GM10248 (cell line): Measurements from ENCODE around the gene SGCA.
A peak's percentile ranks its signal among the peaks of the same experiment; 100 is the strongest.

Experiments
- CTCF ChIA-PET: fragments of 300-600 bp; sonication (Branson Sonifier 250); formaldehyde crosslinking; extraction: SDS; loops from one replicate; lab custom pipeline; 2021; ENCODE audit warnings: antibody characterized with exemption; lab: Yijun Ruan, JAX
- POLR2A ChIA-PET: fragments of 350-650 bp; sonication (Branson Sonifier 250); formaldehyde crosslinking; extraction: SDS; loops from one replicate; lab custom pipeline; 2020; ENCODE audit warnings: antibody characterized with exemption; lab: Yijun Ruan, JAX
- DNase-seq: peaks from one replicate; pipeline ENCODE4 v3.0.0; 2012; ENCODE audit errors: extremely low spot score
- CTCF ChIP-seq: IDR thresholded peaks from 2 replicates; pipeline ENCODE4 v1.5.1; 2012; ENCODE audit warnings: mild to moderate bottlenecking, low read depth; ENCODE audit errors: extremely low read depth, missing control alignments, control extremely low read depth

SGCA gene

DNA sequence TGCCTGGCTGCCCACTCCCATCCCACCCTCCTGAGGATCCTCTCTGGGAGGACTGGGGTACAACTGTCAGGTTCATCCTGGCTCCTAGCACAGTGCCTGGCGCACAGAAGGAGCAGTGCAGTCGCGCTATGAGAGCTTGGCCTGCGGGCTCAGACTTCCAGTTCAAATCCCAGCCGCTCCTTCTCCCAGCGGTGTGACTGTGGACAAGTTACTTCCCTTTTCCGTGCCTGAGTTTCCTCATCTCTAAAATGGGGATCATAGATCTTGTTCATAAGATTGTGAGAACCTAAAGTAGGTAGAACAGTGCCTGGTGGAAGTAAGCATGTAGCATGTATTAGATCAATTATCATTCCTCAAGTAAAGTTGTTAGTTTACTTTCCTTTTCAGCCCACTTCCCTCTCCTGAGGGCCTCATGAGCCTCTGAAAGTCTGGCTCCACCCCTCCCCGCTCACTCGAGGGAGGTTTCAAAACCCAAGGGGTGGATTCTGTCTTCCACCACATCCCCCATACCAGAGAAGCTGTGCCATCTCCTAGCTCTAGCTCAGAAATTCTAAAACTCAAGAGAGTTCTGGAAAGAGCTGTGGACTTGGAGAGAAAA is 55.6 kb downstream of the SGCA start:
- TF ChIP-seq CTCF, result no peak
- ChIA-PET POLR2A (no interaction called here), CTCF (interaction anchor here (1.0 to 15.2 kb wide), 4 partner anchors 8 to 49 kb away, joined by 3 to 196 read pairs (median 8); partner anchors contain the start of gene COL1A1)
- DNase-seq, result peak; percentile 35

DNA sequence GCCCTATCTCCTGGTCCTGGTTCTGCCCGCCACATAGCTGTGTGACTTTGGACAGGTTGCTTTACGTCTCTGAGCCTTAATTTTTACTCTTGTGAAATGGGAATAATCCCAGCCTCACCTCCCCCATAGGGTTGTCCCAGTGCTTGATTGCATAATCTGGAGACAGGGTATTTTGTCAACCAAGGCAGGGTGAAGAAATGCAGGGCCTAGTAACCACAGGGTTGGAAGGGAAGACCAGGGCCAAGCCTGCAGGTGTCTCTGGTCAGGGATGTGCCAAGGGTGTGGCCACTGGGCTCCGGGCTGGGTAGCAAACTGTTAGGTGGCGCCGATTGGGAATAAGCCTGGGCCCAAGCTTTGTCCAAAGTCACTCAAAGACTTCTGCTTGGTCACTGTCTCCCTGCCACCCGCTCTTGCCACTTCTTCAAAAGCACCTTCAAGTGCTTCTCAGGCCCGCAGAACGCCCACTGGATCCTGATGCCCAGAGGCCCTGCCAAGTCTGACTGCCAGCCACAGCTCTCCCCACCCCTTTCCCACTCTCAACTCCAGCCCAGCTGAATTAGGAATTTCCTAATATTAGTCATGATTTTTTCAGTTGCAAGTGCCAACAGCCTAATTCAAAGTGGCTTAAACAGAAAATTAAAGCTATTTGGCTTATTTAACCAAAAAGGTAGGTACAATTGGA is 56.2 kb downstream of the SGCA start:
- CTCF ChIA-PET, result interaction anchor here (1.0 to 15.2 kb wide), 4 partner anchors 9 to 48 kb away, joined by 3 to 196 read pairs (median 8); partner anchors contain the start of gene COL1A1
- no peak for DNase-seq
- no peak for TF ChIP-seq CTCF
- POLR2A ChIA-PET, result no interaction called here

DNA sequence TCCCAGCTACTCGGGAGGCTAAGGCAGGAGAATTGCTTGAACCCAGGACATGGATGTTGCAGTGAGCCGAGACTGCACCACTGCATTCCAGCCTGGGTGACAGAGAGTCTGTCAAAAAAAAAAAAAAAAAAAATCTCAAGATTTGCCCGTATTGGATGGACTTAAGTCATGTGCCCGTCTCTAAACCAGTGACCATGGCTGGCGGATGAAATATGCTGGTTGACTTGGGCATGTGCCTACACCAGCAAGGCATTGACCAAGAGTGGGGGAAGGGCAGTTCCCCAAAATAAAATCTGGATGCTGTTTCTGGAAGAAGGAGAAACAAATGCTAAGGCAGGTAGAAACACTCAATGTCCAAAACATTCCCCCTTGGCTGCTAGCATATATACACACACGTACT is 57.1 kb downstream of the SGCA start:
- POLR2A ChIA-PET, result no interaction called here
- DNase-seq, result no peak
- CTCF ChIA-PET, result interaction anchor here (2.1 to 15.2 kb wide), 3 partner anchors 10 to 50 kb away, joined by 5 to 196 read pairs (median 12); partner anchors contain the start of gene COL1A1
- no peak for TF ChIP-seq CTCF
